ENCODE measurements around the gene NLGN4X.
"Not testable (repeated sequence)": the region's sequence is repeated elsewhere in the genome, so short reads cannot be mapped to it uniquely, and the experiment has no call there.

NLGN4X gene

GRCh38 chrX:6005856-6006255 lies 222.8 kb downstream of the NLGN4X start:
- no peak for DNase-seq (ENCODE audit: low read depth)

GRCh38 chrX:6004529-6004928 lies 224.1 kb downstream of the NLGN4X start:
- no peak for DNase-seq (ENCODE audit: low read depth)

GRCh38 chrX:6002056-6002455 lies 226.6 kb downstream of the NLGN4X start:
- no peak for DNase-seq (ENCODE audit: low read depth)

DNA sequence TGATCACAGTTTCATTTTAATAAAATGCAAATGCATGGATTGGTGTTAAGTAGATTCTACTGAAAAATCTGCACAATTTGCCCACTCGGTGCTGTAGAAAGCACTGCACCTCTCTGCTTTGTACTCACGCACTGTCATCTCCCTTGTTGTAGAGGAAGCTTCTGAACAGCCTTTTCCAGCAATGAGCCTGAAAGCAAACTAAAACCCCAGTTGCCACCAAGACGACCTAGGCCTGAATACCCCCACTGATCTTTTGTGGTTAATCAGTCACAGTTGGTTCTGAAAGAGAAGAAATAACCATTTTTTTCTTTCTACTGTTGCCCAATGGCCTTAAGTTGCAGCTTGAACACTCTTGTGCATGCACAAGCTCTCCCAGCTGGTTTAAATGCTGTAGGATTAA lies 229.8 kb downstream of the NLGN4X start:
- no peak for DNase-seq (ENCODE audit: low read depth)

DNA sequence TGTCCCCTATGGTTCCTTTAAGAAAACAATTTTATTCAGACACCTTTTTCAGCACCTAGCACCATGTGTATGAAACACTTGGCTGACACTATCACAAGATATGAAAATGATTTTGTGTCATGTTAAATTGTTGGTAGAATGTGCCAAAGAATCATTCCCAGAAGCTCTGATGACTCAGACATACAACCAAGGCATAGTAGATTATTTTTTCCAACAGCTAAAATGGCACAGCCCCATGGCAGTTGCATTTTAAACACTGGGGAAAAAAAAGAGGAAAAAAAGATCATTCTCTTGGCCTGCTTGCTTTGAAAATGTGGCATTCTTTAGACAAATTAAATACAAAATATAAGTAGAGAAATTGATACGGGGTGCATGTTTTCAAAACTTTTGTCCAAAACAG lies 230.2 kb downstream of the NLGN4X start:
- no peak for DNase-seq (ENCODE audit: low read depth)

GRCh38 chrX:5991393-5991792 lies 237.3 kb downstream of the NLGN4X start:
- no peak for DNase-seq (ENCODE audit: low read depth)

DNA sequence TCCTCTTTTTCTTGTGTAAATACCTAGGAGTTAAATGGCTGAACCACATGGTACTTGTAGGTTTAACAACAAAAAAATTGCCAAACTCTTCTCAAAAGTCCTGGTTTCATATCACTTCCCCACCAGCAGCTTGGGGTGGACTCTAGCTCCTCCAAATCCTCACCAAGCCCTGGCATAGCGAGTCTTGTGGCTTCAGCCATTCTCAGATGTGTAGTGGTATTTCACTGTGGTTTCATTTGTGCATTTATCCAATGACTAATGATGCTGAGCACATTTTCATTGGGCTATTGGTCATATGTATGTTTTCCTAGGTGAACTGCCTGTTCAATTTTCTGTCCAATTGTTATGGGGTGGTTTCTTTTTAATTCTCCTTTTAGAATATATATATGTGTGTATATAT lies 249.3 kb downstream of the NLGN4X start:
- DNase-seq (ENCODE audit: low read depth): no peak

GRCh38 chrX:5976332-5976731 lies 252.3 kb downstream of the NLGN4X start:
- no peak for DNase-seq (ENCODE audit: low read depth)

DNA sequence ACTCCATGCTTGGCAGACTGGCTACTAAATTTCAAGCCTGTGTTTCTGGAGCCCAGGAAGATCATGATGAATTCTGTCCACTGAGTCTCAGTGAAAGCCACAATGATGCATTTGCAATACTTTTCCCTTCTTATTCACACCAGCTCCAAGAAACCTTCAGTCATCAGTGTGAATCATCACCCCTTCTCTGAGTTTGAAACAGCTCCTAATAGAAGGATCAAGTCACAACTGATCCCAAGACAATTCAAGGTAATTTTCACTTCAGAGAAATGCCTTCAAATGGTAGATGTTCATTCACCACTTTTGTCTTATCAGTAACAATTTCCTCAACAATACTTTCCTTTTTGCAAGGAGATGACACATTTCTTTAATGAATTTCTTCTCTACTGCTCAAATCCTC lies 257.4 kb downstream of the NLGN4X start:
- no peak for DNase-seq (ENCODE audit: low read depth)

GRCh38 chrX:5965406-5965805 lies 263.3 kb downstream of the NLGN4X start:
- no peak for DNase-seq (ENCODE audit: low read depth)

GRCh38 chrX:5959286-5959685 lies 269.4 kb downstream of the NLGN4X start:
- no peak for DNase-seq (ENCODE audit: low read depth)

DNA sequence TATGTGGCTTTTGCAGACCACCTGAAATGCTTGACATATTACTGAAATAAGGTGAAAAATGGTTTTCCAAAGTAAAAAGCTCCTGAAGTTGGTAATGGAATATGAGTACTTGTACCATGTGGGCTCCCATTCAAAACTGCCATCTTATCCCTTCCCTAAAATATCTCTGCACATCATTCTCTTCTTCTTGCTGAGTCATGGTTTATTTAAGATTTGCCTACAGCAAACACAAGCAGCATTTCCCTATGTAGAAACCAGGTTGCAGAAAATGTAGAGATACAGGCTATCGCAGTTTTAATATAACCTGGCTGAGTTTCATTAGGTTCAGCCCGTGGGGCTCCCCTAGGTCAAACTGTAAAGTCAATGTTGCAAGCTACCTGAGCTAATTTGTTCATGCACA lies 270.1 kb downstream of the NLGN4X start:
- DNase-seq (ENCODE audit: low read depth): no peak

DNA sequence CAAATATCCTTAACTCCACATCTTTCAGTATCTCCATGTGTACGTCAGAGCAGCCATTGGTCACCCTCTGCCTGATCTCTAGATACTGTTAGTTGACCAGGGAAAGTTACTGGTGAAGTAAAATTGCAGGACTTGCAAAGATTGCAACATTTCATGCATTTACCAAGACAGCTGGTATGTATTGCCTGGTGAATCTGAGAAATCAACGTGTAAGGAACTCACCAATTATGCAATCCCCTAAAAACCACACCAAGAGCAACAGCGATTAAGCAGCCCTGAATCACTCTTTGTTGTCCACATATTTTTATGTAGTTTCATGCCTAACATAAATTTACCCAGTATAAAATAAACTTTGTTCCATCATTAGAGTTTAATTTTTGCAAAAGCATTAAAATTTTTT lies 271.2 kb downstream of the NLGN4X start:
- DNase-seq (ENCODE audit: low read depth): no peak

DNA sequence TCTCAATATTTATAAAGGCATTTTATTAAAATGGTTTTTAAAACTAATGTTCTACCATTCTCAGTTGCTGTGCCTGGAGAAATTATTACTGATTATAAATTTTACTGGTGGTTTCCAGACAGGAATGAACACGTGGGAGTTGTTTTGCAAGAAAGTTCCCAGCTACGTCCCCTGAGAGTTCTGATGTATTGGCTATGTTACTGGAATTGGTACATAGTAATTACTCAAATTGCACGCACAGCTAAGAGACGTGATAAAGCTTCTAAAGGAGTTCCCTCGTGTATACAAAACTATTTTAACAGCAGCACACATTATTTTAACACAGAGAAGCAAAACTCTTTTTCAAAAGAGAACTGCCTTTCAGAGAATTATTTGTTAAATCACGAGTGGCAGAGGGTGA lies 292.2 kb downstream of the NLGN4X start:
- no peak for DNase-seq (ENCODE audit: low read depth)

- DNase-seq (ENCODE audit: low read depth): no peak
Observed at GRCh38 chrX:5928224-5928623, 300.4 kb downstream of the NLGN4X start.

DNA sequence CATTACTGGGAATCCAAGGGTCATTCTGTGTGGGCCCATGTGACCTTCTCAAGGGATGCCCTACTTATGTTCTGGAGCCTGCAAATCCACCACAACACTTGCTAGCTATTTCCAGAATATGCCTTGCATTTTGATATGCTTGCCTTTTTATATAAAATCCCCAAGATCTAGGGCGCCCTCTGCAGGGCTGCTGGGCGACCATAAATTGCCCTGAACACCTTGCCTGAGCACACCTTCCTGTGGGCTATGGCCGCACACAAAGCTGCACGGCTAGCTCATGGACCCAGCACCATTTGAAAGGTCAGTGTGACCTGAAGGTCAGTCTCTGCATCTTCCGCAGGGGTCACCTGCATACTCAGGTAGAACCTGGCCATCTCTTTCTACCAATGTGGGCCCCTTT lies 311.7 kb downstream of the NLGN4X start:
- no peak for DNase-seq (ENCODE audit: low read depth)

DNA sequence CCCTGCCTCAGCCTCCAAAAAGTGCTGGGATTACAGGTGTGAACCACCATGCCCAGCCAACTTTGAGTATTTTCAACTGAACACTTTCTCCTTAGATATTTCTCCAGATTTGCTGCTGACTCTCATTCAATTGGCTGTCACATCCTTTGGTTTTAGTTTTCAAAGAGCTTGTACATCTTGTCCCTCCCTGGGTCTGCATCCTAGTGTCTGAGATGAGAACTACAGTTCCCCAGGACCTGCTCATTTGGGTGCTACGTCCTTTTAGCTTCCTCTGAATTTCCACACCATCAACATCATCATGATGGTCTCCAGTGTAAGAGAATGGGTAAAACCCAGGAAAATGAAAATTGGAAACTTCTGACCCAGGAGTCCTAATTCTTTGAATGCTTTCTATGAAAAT lies 312.9 kb downstream of the NLGN4X start:
- no peak for DNase-seq (ENCODE audit: low read depth)

GRCh38 chrX:5907207-5907606 lies 321.5 kb downstream of the NLGN4X start:
- DNase-seq (ENCODE audit: low read depth): no peak

- not testable (repeated sequence) for DNase-seq (ENCODE audit: low read depth)
Observed at GRCh38 chrX:5903586-5904190, 325.0 kb downstream of the NLGN4X start.

GRCh38 chrX:5898463-5898862 lies 330.2 kb downstream of the NLGN4X start:
- no peak for DNase-seq (ENCODE audit: low read depth)

DNA sequence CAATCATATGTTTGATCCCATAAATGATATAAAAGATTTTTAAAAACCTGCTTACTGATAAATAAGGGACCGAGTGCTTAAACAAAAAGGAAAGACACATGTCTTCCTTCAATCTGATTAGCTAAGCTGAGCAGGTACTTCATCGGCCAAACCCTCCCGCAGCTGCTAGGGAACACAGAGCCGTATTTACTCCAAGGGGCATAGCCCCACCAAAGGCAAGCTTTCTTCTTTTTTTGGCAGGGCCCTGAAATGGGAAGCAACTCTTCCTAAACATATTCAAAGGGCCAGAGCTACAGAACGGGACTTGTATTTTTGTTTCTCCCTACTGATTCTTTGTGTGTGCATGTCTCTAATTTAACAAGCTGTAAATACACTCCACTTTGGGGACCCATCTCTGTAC lies 337.3 kb downstream of the NLGN4X start:
- no peak for DNase-seq (ENCODE audit: low read depth)

- DNase-seq (ENCODE audit: low read depth): no peak
Observed at GRCh38 chrX:5876984-5877596, 351.6 kb downstream of the NLGN4X start.

- no peak for DNase-seq (ENCODE audit: low read depth)
Observed at GRCh38 chrX:5870238-5870637, 358.4 kb downstream of the NLGN4X start.

- no peak for DNase-seq (ENCODE audit: low read depth)
Observed at GRCh38 chrX:5869786-5870185, 358.9 kb downstream of the NLGN4X start.

Data from stimulated activated CD4-positive, alpha-beta T cell treated with anti-CD3 and anti-CD28 coated beads, Interleukin-2, amount 100 ng/mL, for 4 hours (primary cell).